NOMO-1 treated with DMSO at 0.1 percent for 48 hours (cell line): ENCODE measurements around the gene NMD3.
"Not testable (repeated sequence)": the region's sequence is repeated elsewhere in the genome, so short reads cannot be mapped to it uniquely, and the experiment has no call there.

Experiments used
- DNase-seq: peaks from one replicate; lab custom pipeline; 2025; ENCODE audit not compliant: unreplicated experiment; lab: John Stamatoyannopoulos, UW

Gene NMD3

GRCh38 chr3:161274691-161275298, 53.7 kb downstream of the NMD3 start:
- peak; percentile 49 for DNase-seq

- no peak for DNase-seq
Measured at GRCh38 chr3:161275919-161276318, 54.8 kb downstream of the NMD3 start.

GRCh38 chr3:161282387-161282786, 61.3 kb downstream of the NMD3 start:
- DNase-seq, result not testable (repeated sequence)

GRCh38 chr3:161284989-161285388, 63.9 kb downstream of the NMD3 start:
- DNase-seq, result no peak

GRCh38 chr3:161289174-161289573, 68.1 kb downstream of the NMD3 start:
- DNase-seq, result no peak

- DNase-seq, result no peak
Measured at GRCh38 chr3:161291191-161291901, 70.2 kb downstream of the NMD3 start.

- no peak for DNase-seq
Measured at GRCh38 chr3:161293381-161293780, 72.3 kb downstream of the NMD3 start.

GRCh38 chr3:161295325-161295724, 74.2 kb downstream of the NMD3 start:
- no peak for DNase-seq

GRCh38 chr3:161296814-161297213, 75.7 kb downstream of the NMD3 start:
- DNase-seq, result no peak
